GM23338 (cell line): ENCODE measurements around the gene CDR2. TPM values are rescaled to one million over a fixed set of nuclear protein-coding genes. Genes with fewer than 3 reads are reported as not detected.

Experiments used
- ATAC-seq: fragments of 200-7000 bp; cut with Tn5 transposase; 3 replicates; pipeline ENCODE4 v1.9.1; 2020
- DNase-seq: peaks from one replicate; pipeline ENCODE4 v3.0.0-alpha.2; 2015; ENCODE audit warnings: low spot score
- H2AFZ ChIP-seq: fragments of 200-600 bp; sonication (generic); 2 replicates; pipeline ENCODE4 v1.8.0; 2016; ENCODE audit warnings: antibody characterized with exemption, mild to moderate bottlenecking, moderate library complexity
- H3F3A ChIP-seq: fragments of 200-600 bp; sonication (generic); replicated peaks from 2 replicates; pipeline ENCODE4 v1.8.0; 2017; ENCODE audit warnings: antibody characterized with exemption, mixed run types, low read depth
- H3K27ac ChIP-seq: fragments of 200-600 bp; sonication (generic); 2 replicates; pipeline ENCODE4 v1.6.1; 2016; ENCODE audit warnings: low read depth
- H3K27me3 ChIP-seq: fragments of 200-600 bp; sonication (generic); 2 replicates; pipeline ENCODE4 v1.8.0; 2016; ENCODE audit warnings: mild to moderate bottlenecking, mixed run types, moderate library complexity; ENCODE audit not compliant: insufficient read depth
- H3K36me3 ChIP-seq: fragments of 200-600 bp; sonication (generic); 2 replicates; pipeline ENCODE4 v1.8.0; 2016; ENCODE audit warnings: mild to moderate bottlenecking; ENCODE audit not compliant: insufficient read depth
- H3K4me1 ChIP-seq: fragments of 200-600 bp; sonication (generic); 2 replicates; pipeline ENCODE4 v1.8.0; 2016; ENCODE audit warnings: mild to moderate bottlenecking, moderate library complexity; ENCODE audit not compliant: insufficient read depth
- H3K4me2 ChIP-seq: fragments of 200-600 bp; sonication (generic); 2 replicates; pipeline ENCODE4 v1.7.1; 2017; ENCODE audit warnings: mixed run types
- H3K4me3 ChIP-seq: fragments of 200-600 bp; sonication (generic); 2 replicates; pipeline ENCODE4 v1.6.1; 2016; ENCODE audit warnings: mixed run types
- H3K79me2 ChIP-seq: fragments of 200-600 bp; sonication (generic); replicated peaks from 2 replicates; pipeline ENCODE4 v1.8.0; 2017; ENCODE audit warnings: mild to moderate bottlenecking; ENCODE audit not compliant: insufficient read depth
- H3K9me2 ChIP-seq: fragments of 200-600 bp; sonication (generic); 2 replicates; pipeline ENCODE4 v1.8.0; 2017; ENCODE audit not compliant: insufficient read depth
- H4K20me1 ChIP-seq: fragments of 200-600 bp; sonication (generic); replicated peaks from 2 replicates; pipeline ENCODE4 v1.8.0; 2017; ENCODE audit warnings: mild to moderate bottlenecking; ENCODE audit not compliant: insufficient read depth
- H3K27ac Mint-ChIP-seq: 2 replicates; pipeline ENCODE4 v1.8.0; 2020; ENCODE audit warnings: inconsistent platforms, mild to moderate bottlenecking, moderate library complexity, mixed read lengths
- H3K27me3 Mint-ChIP-seq: 3 replicates; pipeline ENCODE4 v1.8.0; 2022; ENCODE audit warnings: low read depth, mild to moderate bottlenecking, moderate library complexity, mixed read lengths, inconsistent platforms; ENCODE audit not compliant: insufficient read depth, poor library complexity
- H3K36me3 Mint-ChIP-seq: 3 replicates; pipeline ENCODE4 v1.8.0; 2021; ENCODE audit warnings: low read depth, mild to moderate bottlenecking, inconsistent platforms, moderate library complexity, mixed read lengths
- H3K4me1 Mint-ChIP-seq: 3 replicates; pipeline ENCODE4 v1.8.0; 2020; ENCODE audit warnings: mild to moderate bottlenecking, inconsistent platforms, mixed read lengths
- H3K4me3 Mint-ChIP-seq: 3 replicates; pipeline ENCODE4 v1.8.0; 2021; ENCODE audit warnings: moderate library complexity, mild to moderate bottlenecking, inconsistent platforms, mixed read lengths
- H3K9me3 Mint-ChIP-seq: 3 replicates; pipeline ENCODE4 v1.8.0; 2020; ENCODE audit warnings: moderate library complexity, mild to moderate bottlenecking, inconsistent platforms, mixed read lengths
- CREB1 ChIP-seq: fragments of 250-450 bp; sonication (Bioruptor Pico); IDR thresholded peaks from 2 replicates; pipeline ENCODE4 v1.5.0; 2020; ENCODE audit warnings: low read depth, mild to moderate bottlenecking, moderate library complexity
- CTCF ChIP-seq, 2 experiments: fragments of 200-600 bp in 1 of 2; sonication (generic) in 1 of 2; conservative IDR thresholded peaks; 2 replicates each; pipeline versions ENCODE4 v1.5.1 to v1.6.1; 2016 to 2017; ENCODE audit warnings: antibody characterized with exemption in 2 of 2, low read depth in 2 of 2, mild to moderate bottlenecking in 2 of 2, moderate library complexity in 1 of 2
- EZH2phosphoT487 ChIP-seq: fragments of 200-600 bp; sonication (generic); IDR thresholded peaks from one replicate; pipeline ENCODE4 v1.8.1; 2018; ENCODE audit warnings: antibody characterized with exemption; ENCODE audit not compliant: unreplicated experiment
- NANOG ChIP-seq: IDR thresholded peaks from 2 replicates; pipeline ENCODE4 v1.6.1; 2016; ENCODE audit warnings: antibody characterized with exemption, borderline replicate concordance
- POLR2AphosphoS5 ChIP-seq: IDR thresholded peaks from 2 replicates; pipeline ENCODE4 v1.6.1; 2016; ENCODE audit warnings: antibody characterized with exemption, low read depth
- ZNF331 ChIP-seq: fragments of 250-450 bp; sonication (Bioruptor Pico); IDR thresholded peaks from 2 replicates; pipeline ENCODE4 v1.5.0; 2020; ENCODE audit warnings: low read depth, mild to moderate bottlenecking, moderate library complexity
- ZNF462 ChIP-seq: fragments of 250-450 bp; sonication (Bioruptor Pico); IDR thresholded peaks from 2 replicates; pipeline ENCODE4 v1.5.0; 2020; ENCODE audit warnings: mild to moderate bottlenecking, moderate library complexity
- polyA plus RNA-seq: library from polyadenylated mRNA; unstranded; fragments of >200 nt; fragmentation: Nextera tagmentation; extraction: Ambion mirVana; gene quantifications from 2 replicates; pipeline ENCODE4 v1.2.1, GENCODE V29; 2016
- total RNA-seq: library from RNA; depleted of rRNA; stranded (reverse); fragments of >200 nt; shearing (Covaris generic); gene quantifications from 2 replicates; pipeline ENCODE4 v1.2.3, GENCODE V29; 2014

CDR2 gene
- total and polyA plus RNA-seq, 2 experiments from 2014 or later: 17.7 to 39.3 TPM

GRCh38 chr16:22314661-22315626, 59.5 kb downstream of the CDR2 start (continued):
- TF ChIP-seq ZNF462 (CRISPR knock-in tag): no peak
- no peak for TF ChIP-seq NANOG
- TF ChIP-seq CREB1 (CRISPR knock-in tag): no peak

GRCh38 chr16:22313876-22314470, 60.4 kb downstream of the CDR2 start:
- Mint-ChIP-seq H3K27ac (no peak overlapping the region), H3K4me3 (no peak overlapping the region), H3K9me3 (no peaks in the 10 kb centered on the region), H3K27me3 (peaks cover 2% of the 10 kb centered on the region), H3K4me1 (no peaks in the 10 kb centered on the region), H3K36me3 (peaks cover 78% of the 10 kb centered on the region)
- peaks cover 11% of the 10 kb centered on the region for H4K20me1 ChIP-seq
- H3K9me2 ChIP-seq: no peaks in the 10 kb centered on the region
- no peaks in the 10 kb centered on the region for H3K27me3 ChIP-seq
- H3K27ac ChIP-seq: 0 out of 2 replicates have a peak overlapping the region, but pooled peaks have one; percentile 45
- no peak overlapping the region for H2AFZ ChIP-seq
- no peak overlapping the region for H3K4me2 ChIP-seq
- no peaks in the 10 kb centered on the region for H3K79me2 ChIP-seq
- no peak for DNase-seq
- H3F3A ChIP-seq: peaks cover 15% of the 10 kb centered on the region; the same call in 1 of the 2 replicates
- H3K4me3 ChIP-seq: no peak overlapping the region
- peaks cover 15% of the 10 kb centered on the region for H3K36me3 ChIP-seq
- ATAC-seq: no peak
- no peaks in the 10 kb centered on the region for H3K4me1 ChIP-seq
- no peak for TF ChIP-seq EZH2phosphoT487
- no peak for TF ChIP-seq NANOG
- no peak for TF ChIP-seq ZNF331 (CRISPR knock-in tag)
- TF ChIP-seq CTCF (conservative IDR thresholded peaks at IDR 0.05; ENCODE audit: low read depth in 2 of 2): no peak
- no peak for TF ChIP-seq POLR2AphosphoS5
